GM21390 (cell line): Measurements from ENCODE around the gene SAG.

Source experiments
- ATAC-seq: cut with Tn5 transposase; IDR thresholded peaks from one replicate; pipeline ENCODE4 v1.9.1; 2021; ENCODE audit not compliant: unreplicated experiment

SAG gene

GRCh38 chr2:233375490-233376314 lies 68.1 kb downstream of the SAG start:
- ATAC-seq = no peak

GRCh38 chr2:233379034-233379433 lies 71.4 kb downstream of the SAG start:
- no peak for ATAC-seq

GRCh38 chr2:233379441-233379840 lies 71.8 kb downstream of the SAG start:
- ATAC-seq = no peak

- ATAC-seq = no peak
Measured at GRCh38 chr2:233380132-233380895, 72.7 kb downstream of the SAG start.

GRCh38 chr2:233380995-233381637 lies 73.5 kb downstream of the SAG start:
- no peak for ATAC-seq

DNA sequence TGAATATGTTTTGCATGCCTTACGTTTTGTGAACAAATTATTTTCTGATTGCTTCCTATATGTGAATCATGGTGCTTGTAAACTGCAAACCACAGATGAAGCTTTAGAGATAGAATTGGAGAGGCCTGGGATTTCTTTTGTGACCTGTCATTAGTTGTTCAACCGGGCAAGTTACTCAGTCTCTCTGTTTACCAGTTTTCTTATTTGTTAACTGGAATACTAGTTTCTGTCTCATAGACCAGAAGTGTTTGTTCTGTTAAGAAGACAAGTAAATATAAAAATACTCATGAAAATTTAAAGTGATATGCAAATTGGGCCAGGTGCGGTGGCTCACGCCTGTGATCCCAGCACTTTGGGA lies 74.0 kb downstream of the SAG start:
- ATAC-seq = no peak

DNA sequence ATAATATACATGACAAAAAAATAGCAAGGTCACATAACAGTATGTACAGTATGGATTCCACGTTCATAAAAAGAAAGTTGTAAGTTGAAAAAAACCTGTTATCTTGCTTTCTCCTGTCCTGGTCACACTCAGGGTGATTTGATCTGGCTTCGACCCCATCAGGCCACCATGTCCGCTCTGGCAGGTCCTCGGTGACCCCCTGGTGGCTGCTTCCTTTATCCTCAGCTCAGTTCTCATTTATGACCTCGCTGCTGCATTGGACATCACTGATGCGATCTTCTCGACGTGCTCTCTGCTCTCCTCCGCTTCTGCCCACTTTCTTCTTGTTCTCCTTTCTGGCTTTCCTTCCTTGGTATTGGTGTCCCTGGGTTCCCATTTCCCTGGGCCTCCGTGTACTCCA lies 76.4 kb downstream of the SAG start:
- ATAC-seq = no peak

GRCh38 chr2:233384811-233385488 lies 77.3 kb downstream of the SAG start:
- peak; percentile 3 for ATAC-seq

- peak; percentile 70 for ATAC-seq
Measured at GRCh38 chr2:233385489-233386044, 78.0 kb downstream of the SAG start.

- no peak for ATAC-seq
Measured at GRCh38 chr2:233386382-233387041, 78.9 kb downstream of the SAG start.

DNA sequence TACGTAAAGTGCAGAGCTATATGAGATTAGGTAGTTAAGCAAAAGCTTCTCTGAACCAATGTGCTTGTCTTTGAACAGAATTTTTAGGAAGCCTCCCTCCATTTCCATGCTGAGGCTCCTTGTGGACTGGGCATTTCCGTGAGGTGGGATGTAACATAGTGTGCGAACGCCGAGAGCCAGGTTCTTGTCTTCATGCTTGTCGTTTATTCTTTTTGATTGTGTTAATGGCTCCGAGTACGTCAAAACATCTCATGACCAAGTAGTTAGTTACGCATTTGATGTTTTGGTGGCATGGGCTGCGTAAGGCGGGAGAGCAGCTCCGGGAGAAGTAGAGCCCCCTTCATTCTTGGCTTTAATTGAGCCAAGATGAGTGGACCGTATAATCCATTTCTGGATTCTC lies 79.6 kb downstream of the SAG start:
- ATAC-seq = no peak

DNA sequence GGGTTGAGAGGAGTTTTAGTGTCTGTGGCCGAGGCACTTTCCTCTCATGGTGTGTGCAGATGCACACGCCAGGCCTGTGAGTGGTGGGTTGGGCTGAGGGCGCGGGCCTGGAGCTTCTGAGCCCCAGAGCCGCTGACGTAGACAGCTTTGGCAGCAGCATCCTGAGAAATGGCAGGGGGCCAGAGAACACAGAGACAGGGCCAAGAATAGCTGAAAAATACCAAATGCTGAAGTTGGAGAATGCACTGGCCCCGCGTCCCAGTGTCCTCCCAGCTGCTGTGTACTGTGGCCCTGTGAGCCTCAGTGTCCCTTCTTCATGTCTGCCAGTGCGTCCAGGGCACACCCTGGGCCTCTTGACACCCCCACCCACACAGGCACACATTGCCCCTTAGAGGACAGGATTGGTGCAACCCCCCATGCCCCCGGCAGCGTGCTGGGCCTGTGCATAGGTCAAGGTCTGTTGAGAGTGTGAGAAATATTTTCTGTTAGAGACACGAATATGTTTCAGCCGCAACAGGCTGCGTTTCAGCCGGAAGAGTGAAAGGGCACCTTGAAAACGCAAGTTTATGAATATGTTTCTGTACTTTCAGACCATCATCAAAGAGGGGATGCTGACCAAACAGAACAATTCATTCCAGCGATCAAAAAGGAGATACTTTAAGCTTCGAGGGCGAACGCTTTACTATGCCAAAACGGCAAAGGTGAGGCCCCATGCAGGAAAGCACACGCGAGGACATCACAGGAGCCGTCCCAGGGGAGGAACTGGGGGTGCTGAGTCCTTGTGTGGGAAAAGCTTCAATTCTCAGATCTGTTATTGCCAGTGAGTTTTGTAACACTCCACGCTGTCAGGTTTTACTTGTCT lies 80.3 kb downstream of the SAG start:
- no peak for ATAC-seq

- ATAC-seq = no peak
Measured at GRCh38 chr2:233389601-233390125, 82.0 kb downstream of the SAG start.

- ATAC-seq = no peak
Measured at GRCh38 chr2:233395687-233396086, 88.1 kb downstream of the SAG start.
